Stimulated activated CD4-positive, alpha-beta T cell treated with anti-CD3 and anti-CD28 coated beads, TNF-alpha, amount 100 ng/mL, for 24 hours (primary cell): ENCODE results near the gene TRAF2.

Experiments
- DNase-seq, 3 experiments: peaks; one replicate each; pipeline ENCODE4 v3.0.0-alpha.2; 2020; ENCODE audit warnings: low read depth in 3 of 3

TRAF2 gene

DNA sequence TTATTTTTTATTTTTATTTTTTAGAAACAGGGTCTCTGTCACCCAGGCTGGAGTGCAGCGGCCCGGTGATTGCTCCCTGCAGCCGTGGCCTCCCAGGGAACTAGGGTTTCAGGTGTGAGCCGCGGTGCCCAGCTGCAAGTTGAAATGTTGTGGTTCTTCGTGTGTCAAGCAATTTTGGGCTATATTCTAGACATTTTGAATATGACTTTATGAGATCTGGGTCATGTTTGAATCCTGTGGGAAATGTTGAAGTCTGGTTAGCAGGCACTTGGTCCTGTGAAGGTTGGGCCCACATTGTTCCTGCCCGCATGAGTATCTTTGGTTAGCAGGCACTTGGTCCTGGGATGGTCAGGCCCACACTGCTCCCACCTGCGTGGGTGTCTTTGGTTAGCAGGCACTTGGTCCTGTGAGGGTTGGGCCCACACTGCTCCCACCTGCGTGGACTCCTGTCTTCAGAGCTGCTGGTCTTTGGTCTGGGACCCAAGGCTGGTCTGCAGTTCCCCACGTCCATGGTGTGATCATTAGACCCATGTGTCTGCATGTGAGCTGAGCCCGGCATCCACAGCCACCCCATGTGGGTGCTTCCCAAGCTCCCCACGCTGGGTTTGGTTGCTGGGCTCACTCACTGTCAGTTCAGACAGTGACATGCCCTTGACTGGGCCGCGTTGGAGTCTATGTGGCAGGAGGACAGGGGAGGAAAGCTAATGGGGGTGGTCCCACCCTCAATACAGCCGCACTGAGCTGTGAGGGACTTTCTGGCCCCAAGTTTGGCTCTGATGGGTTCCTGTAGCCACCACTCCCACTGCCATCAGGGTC lies 51.1 kb downstream of the TRAF2 start:
- DNase-seq, result no peak

GRCh38 chr9:136939431-136939995 lies 53.2 kb downstream of the TRAF2 start:
- DNase-seq, result no peak

- DNase-seq, result no peak
Observed at GRCh38 chr9:136939996-136940525, 53.7 kb downstream of the TRAF2 start.

DNA sequence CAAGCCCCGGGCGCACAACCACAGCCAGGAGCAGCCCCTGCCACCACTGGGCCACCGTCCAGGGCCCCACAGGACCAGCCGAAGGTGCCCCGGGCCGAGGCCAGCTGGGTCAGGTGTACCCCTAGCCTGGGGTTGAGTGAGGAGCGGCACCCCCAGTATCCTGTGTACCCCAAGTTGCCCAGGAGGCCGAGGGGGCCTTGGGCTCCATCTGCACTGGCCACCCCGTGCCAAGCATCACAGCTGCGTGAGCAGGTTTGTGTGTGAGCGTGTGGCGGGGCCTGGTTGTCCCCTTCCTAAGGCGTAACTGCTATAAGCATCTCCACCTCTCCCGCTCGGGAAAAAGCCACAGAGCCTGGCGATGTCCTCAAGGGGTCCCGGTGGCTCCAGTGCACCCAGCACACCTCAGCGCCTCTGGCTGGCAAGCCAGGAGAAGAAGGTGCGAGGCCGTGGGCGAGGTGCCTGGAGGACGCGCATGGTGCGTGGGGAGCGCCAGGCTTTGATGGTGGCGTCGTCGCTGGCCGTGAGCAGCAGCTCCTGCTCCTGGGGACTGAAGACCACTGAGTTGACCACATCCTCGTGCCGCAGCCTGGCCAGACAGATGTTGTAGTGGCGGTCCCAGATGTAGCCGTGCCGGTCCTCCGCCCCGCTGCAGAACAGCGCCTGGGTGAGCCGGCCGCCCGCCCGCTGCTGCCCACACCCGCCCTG lies 54.4 kb downstream of the TRAF2 start:
- DNase-seq, result no peak

DNA sequence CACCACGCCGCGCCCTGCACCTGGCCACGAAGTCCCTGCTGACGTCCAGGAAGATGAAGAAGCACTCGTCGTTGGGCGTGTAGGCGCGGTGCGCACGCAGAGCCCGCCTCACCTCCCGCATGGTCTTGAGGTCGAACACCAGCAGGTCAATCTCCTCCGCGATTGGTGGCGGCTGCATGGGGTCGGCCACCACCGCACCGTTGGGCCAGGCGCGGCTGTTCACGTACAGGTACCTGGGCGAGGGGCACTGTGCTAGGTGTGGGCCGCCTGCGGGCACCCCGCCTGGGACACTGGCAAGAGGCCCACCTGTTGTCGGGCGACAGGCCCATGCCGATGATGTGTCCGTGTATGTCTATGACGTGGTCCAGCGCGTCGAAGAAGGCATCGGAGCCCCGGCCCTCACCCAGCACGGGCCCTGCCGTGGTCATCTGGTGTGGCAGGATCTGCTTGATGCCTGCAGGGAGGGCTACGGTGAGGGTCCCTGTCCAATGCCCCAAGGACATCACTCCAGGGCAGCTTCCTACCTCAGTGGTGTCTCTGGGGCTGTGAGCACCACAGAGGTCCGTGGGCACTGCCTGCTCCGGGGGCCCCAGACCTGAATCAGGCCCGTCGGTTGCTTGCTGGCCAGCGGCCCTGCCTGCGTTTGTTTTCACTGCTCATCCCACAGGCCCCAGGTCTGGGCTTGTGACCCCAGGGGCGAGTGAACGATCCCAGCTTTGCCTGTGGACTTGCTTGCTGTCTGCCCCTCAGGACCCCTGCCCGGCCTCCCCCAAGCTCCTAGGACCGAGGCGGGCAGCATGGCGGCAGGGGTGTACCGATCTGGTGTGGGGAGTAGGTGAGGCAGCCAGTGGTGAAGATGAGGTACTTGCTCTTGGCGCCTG lies 55.2 kb downstream of the TRAF2 start:
- DNase-seq, result no peak

DNA sequence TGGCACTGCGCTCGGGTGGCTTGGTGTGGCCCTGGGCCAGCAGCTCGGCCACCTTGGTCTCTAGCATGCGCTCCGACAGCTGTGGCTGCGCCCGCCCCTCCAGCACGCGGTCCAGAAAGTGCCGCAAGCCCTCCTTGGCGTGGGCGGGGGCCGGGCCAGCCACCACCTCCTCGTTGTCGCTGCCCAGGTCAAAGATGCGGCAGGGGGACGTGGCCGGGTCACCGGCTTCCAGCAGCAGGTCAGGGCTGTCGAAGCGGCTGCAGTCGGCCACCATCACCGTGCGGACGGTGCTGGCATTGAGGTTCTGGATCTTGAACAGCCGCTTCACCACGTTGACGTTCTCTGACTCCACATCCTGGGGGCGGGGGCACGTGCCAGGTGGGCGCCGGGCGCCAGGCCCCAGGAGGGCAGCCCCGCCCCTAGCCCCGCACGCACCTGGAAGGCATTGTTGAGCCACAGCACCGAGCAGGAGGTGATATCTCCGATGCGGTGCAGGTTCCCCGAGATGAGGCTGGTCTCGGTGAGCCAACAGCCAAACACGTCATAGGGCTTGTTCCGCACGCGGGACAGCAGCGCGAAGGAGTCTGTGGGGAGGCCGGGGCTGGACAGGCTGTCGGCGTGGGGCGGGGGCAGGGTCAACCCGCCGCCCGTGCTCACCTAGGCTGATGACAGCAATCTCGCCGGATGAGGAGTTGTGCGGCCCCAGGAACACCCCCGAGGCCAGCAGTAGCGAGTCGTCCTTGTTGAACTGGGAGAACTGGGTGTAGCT lies 56.0 kb downstream of the TRAF2 start:
- no peak for DNase-seq

DNA sequence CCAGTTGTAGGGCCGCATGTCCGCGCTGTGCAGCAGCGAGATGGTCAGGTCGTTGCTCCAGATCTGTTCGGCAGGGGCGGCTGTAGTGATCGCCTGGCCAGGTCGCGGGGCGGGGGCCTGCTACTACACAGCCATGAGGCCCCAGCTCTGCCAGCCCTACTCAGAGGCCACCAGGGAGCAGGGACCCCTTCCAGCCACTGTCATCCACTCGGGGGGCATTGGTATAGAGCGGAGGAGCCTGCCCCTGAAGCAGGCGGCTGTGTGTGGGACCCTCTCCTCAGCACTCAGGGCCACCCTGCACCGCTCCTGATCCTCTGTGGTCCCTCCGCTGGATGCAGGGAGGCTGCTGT lies 56.5 kb downstream of the TRAF2 start:
- DNase-seq, result no peak

- peak in 1 of 3 experiments; percentile 36 for DNase-seq
Observed at GRCh38 chr9:136943291-136944211, 57.2 kb downstream of the TRAF2 start.

GRCh38 chr9:136944212-136944518 lies 57.8 kb downstream of the TRAF2 start:
- DNase-seq, result peak in 1 of 3 experiments; percentile 24

DNA sequence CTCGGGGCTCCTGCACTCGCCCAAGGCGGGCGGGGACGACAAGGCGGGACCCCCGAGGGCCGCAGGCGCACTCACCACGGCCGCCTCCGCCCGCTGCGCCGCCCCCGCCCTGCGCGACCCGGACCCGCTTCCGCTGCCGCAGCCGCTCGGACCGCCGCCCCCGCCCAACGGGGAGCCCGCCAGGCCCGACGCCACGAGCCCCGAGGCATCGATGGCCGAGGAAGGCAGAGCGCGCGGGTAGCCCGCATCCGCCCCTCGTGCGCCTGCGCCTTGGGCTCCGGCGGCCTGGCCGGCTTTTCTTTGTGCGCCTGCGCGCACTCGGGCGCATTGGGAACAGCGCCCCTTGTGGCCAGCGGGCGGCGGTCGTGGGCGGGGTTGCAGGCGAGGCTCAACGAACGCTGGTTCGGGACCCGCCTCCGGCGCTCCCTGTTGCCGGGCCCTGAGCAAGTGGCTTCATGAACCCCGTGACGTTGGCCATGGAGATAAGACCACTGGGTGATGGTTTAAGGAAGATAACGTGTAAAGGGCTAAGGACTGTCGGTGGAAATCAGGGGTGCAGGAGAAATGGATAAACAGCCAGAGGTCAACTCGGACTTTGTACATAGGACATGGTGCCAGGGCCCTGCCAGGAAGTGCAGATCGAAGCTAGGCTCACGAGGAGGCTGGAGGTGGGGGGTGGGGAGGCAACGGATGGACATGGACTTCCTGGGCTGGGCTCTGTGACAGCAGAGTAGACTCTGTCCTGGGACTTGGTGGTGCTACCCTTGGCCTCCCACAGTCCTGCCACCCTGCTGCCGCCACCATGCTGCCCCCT lies 58.4 kb downstream of the TRAF2 start, which contains the start of the genes C8G and FBXW5:
Gene C8G, plus strand, starts transcription at position 725 of the 814 bp plus-strand sequence. Its CDS starts 78 bp downstream, at position 803.
Gene FBXW5, minus strand, starts transcription at position 220 of the 814 bp plus-strand sequence. CDS start 655 bp downstream, outside the sequence.
- DNase-seq, result peak; percentile 89 to 93 (median 92)

DNA sequence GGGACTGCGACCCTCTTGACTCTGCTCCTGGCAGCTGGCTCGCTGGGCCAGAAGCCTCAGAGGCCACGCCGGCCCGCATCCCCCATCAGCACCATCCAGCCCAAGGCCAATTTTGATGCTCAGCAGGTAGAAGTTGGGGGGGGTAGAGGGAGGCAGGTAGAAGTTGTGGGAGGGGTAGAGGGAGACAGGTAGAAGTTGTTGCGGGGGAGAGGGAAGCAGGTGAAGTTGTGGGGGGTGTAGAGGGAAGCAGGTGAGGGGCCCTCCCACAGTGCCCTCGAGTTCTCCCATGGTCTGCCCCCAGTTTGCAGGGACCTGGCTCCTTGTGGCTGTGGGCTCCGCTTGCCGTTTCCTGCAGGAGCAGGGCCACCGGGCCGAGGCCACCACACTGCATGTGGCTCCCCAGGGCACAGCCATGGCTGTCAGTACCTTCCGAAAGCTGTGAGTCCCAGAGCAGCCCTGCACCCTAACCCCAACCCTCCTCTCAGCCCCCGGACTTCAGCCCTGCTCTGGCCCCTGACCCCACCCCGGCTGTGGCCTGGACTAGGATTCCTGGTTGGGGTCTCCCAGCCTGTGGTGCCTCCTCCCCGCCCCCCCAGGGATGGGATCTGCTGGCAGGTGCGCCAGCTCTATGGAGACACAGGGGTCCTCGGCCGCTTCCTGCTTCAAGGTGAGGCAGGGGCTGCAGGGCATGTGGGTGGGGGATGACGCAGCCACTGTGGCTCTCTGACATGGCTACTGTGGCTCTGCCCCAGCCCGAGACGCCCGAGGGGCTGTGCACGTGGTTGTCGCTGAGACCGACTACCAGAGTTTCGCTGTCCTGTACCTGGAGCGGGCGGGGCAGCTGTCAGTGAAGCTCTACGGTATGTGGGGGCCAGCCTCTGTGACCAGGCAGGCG lies 59.3 kb downstream of the TRAF2 start:
- DNase-seq, result no peak

DNA sequence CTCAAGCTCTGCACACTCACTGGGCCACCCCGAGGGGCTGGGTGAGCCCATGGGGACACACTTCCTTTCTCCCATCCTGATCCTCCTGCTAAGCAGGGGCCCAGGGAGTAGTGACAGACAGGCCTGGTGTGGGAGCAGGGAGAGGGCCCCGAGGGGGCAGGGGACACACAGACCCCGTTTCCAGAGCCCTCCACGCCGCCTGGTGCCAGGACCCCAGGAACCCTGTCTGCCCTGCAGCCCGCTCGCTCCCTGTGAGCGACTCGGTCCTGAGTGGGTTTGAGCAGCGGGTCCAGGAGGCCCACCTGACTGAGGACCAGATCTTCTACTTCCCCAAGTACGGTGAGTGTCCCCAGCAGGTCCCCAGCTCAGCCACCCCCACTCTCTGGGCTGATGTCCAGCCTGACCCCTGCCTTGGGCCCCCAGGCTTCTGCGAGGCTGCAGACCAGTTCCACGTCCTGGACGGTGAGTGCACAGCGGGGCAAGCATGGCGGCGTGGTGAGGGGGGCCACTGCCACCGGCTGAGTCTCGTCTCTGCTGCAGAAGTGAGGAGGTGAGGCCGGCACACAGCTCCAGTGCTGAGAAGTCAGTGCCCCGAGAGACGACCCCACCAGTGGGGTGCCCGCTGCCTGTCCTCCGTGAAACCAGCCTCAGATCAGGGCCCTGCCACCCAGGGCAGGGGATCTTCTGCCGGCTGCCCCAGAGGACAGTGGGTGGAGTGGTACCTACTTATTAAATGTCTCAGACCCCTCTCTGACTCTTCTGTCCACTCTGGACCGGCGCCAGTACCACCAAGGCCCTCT lies 60.1 kb downstream of the TRAF2 start:
- DNase-seq, result no peak

GRCh38 chr9:136947028-136947891 lies 60.9 kb downstream of the TRAF2 start:
- DNase-seq, result no peak

- DNase-seq, result no peak
Observed at GRCh38 chr9:136947955-136948510, 61.7 kb downstream of the TRAF2 start.

DNA sequence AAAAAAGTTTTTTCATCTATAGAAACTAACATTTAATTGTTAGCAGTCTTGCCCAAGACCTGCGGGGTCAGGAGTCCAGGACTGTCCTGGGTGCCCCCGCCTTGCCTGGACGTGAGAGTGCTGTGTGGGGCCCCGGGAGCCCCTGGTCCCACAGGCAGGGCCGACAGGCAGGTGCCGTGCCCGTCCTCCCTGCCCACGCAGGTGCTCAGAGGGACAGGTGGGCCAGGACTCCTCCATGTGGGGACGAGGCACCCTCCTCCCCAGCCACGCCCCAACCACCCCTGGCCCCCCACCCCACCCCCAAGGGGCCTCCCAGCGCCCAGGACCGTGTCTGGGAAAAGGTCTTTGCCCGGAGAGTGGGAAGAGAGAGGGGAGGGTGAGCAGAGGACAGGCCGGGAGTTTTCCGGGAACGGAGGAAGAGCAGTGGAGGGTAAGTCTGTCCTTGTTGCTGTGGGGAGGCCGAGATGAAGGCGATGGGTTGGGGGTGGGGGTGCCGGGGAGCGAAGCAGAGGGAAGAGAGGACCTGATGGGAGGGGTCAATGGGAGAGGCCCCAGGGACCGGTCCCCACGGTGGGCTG lies 63.0 kb downstream of the TRAF2 start:
- DNase-seq, result no peak
